GM18870 (cell line): ENCODE measurements around the gene EXOSC2.
"Not testable (repeated sequence)": the region's sequence is repeated elsewhere in the genome, so short reads cannot be mapped to it uniquely, and the experiment has no call there.

Experiments used
- ATAC-seq: cut with Tn5 transposase; IDR thresholded peaks from one replicate; pipeline ENCODE4 v1.9.1; 2021; ENCODE audit warnings: moderate library complexity; ENCODE audit not compliant: unreplicated experiment

Gene EXOSC2

DNA sequence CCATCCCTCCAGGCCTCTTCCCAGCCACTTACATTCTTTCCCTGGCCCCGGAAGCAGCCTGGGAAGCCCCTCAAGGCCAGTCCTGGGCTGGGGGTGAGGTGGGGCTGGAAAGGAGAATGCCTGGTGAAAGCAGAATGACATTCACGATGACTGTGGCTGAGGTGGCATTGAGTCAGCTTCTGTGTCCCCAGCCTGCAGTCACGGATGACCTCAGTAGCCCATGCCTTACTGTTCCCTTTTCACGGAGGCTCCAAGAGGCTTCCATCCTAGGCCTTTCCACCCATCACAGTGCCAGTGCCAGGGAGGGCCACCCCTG lies 26.5 kb upstream of the EXOSC2 start:
- ATAC-seq: no peak

DNA sequence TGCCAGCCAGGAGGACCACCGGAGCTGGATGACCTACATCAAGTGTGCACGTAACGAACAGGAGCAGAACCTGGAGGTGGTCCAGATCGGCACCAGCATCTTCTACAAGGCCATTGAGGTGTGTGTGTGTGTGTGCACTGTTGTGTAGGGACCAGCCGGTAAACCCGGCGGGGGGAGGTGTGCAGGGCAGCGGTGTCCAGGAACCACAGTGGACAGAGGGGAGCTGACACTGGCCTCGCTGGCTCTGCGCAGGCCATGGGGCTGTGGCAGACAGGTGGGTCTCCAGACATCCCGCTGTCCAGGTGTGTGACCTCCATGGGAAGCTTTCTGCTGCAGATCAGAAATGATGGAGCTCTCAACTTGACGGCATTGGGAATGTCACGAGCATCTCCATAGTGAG lies 25.4 kb upstream of the EXOSC2 start:
- ATAC-seq: no peak

GRCh38 chr9:130668659-130669058 lies 24.9 kb upstream of the EXOSC2 start:
- ATAC-seq: no peak

- no peak for ATAC-seq
Measured at GRCh38 chr9:130669965-130670364, 23.6 kb upstream of the EXOSC2 start.

DNA sequence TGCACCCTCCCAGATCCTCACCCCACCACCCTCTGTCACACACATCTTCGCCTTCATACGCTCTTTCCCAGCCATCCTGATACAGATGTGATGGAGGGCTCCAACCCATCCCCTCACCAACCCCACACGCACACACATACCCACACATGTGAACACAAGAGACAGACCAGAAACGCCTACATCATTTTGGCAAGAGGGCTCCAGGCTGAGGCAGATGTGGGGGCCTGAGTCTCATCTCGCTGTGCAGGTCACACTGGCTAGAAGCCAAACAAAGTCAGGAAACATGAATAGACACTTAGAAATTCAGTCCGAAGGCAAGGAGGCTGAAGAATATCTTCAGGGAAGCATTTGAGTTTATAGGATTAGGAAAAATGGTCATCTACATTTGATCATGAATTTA lies 22.9 kb upstream of the EXOSC2 start:
- no peak for ATAC-seq

GRCh38 chr9:130672466-130672865 lies 21.1 kb upstream of the EXOSC2 start:
- ATAC-seq: no peak

GRCh38 chr9:130672933-130673615 lies 20.5 kb upstream of the EXOSC2 start:
- ATAC-seq: no peak

DNA sequence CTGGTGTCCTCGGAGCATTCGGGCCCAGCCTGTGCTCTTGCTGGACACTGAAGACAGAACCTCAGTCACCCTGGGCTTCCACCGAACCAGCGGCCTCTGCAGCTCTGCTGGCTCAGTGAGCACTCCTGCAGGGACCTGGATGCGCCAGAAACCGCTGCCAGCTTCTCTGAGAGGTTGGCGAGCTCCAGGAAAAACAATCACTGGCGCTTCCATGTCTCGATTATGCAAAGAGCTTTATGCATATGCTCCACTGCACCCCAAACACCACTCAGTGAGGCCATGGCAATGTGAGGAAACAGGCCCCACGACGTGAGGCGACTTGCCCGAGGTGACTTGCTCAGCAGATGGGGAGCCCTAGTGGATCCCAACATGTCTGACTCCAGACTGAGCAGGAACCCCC lies 18.2 kb upstream of the EXOSC2 start:
- no peak for ATAC-seq

- no peak for ATAC-seq
Measured at GRCh38 chr9:130677252-130677651, 16.3 kb upstream of the EXOSC2 start.

GRCh38 chr9:130680836-130681768 lies 12.5 kb upstream of the EXOSC2 start:
- no peak for ATAC-seq

- ATAC-seq: no peak
Measured at GRCh38 chr9:130681769-130682420, 11.7 kb upstream of the EXOSC2 start.

GRCh38 chr9:130682421-130683121 lies 11.0 kb upstream of the EXOSC2 start:
- no peak for ATAC-seq

- ATAC-seq: no peak
Measured at GRCh38 chr9:130685104-130685503, 8.5 kb upstream of the EXOSC2 start.

GRCh38 chr9:130685945-130686344 lies 7.6 kb upstream of the EXOSC2 start:
- not testable (repeated sequence) for ATAC-seq

- no peak for ATAC-seq
Measured at GRCh38 chr9:130687615-130688014, 6.0 kb upstream of the EXOSC2 start.

DNA sequence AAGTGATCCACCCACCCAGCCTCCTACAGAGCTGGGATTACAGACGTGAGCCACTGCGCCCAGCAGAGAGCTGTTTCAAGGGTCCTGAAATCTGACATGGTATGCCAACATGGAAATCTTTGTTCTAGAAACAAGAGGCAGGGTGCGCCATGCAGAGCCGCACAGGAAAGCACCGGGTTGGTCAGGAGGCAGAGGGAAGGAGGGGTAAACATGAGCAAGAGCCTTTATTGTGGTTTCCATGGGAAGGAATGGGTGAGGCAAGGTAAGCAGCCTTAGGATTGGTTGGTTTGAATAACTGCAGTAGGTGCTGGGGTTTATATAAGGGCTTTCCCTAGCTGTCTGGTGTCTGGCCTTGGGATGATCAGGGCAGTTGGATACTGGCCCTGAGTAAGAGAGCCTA lies 5.5 kb upstream of the EXOSC2 start:
- no peak for ATAC-seq

DNA sequence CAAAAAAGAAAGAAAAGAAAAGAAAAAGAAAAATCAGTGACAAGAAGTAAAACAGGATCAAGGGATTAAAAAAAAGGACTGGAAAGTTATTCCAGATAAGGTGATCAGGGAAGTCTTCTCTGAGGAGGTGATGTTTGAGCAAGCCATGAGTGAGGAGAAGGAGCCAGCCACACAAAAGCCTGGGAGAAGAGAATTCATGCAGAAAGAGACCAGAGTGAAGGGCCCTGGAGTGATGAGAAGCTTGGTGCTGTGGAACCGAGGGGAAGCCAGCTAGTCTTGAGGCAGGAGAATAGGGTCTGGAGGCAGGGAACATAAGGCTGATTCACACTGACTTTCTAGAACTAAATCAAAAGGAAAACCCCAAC lies 4.0 kb upstream of the EXOSC2 start:
- no peak for ATAC-seq

GRCh38 chr9:130689937-130690700 lies 3.5 kb upstream of the EXOSC2 start:
- no peak for ATAC-seq

DNA sequence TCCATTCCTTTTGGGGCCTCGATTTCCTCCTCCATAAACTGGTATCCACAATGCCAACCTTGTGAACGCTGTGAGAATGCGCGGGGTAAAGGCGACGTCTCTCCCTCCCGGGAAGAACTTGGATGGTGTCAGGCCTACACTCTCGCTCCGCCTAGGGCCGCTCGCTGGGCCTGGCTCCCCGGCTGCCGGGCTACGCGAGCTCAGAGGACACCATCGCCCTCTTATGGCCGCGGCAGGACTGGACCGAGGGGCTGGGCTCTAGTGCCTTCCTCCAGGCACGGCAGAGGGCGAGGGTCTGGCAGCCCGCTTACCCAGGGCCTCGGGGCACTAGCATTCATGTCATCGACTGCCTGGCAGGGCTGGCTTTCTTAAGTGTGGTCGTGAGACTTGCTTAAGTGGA lies 1.3 kb upstream of the EXOSC2 start:
- no peak for ATAC-seq

GRCh38 chr9:130693101-130693425 lies 517 bp upstream of the EXOSC2 start:
- no peak for ATAC-seq

- no peak for ATAC-seq
Measured at GRCh38 chr9:130694205-130694604, 625 bp downstream of the EXOSC2 start.
